ENCODE measurements around the gene CD99L2. TPM values are rescaled to one million over a fixed set of nuclear protein-coding genes. Genes with fewer than 3 reads are reported as not detected.

CD99L2 gene
- total RNA-seq, 1 experiment from 2014 or later, result 9.4 TPM

GRCh38 chrX:150847088-150847487, 51.4 kb downstream of the CD99L2 start (continued):
- TF ChIP-seq E2F5 (CRISPR knock-in tag; IDR thresholded peaks at IDR 0.05), result no peak
- TF ChIP-seq ZNF232 (CRISPR knock-in tag; IDR thresholded peaks at IDR 0.05), result no peak
- no peak for TF ChIP-seq NR2C2 (CRISPR knock-in tag; IDR thresholded peaks at IDR 0.05)

GRCh38 chrX:150846130-150846529, 52.3 kb downstream of the CD99L2 start:
- ATAC-seq, result no peak

GRCh38 chrX:150845091-150845490, 53.4 kb downstream of the CD99L2 start:
- no peaks in the 10 kb centered on the region for H3K9me3 Mint-ChIP-seq
- TF ChIP-seq SMAD3 (CRISPR knock-in tag; IDR thresholded peaks at IDR 0.05; ENCODE audit: borderline replicate concordance), result no peak
- no peak for TF ChIP-seq TP53 (CRISPR knock-in tag; IDR thresholded peaks at IDR 0.05)
- no peak for TF ChIP-seq TCF7 (CRISPR knock-in tag; IDR thresholded peaks at IDR 0.05; ENCODE audit: low read depth)
- TF ChIP-seq ETV6 (CRISPR knock-in tag; IDR thresholded peaks at IDR 0.05), result no peak
- no peak for TF ChIP-seq KAT7 (CRISPR knock-in tag; IDR thresholded peaks at IDR 0.05; ENCODE audit: borderline replicate concordance)
- TF ChIP-seq USF1 (CRISPR knock-in tag; IDR thresholded peaks at IDR 0.05), result no peak
- TF ChIP-seq NFYB (CRISPR knock-in tag; conservative IDR thresholded peaks at IDR 0.05; ENCODE audit: low read depth), result no peak
- TF ChIP-seq NFATC4 (CRISPR knock-in tag; IDR thresholded peaks at IDR 0.05), result no peak
- no peak for TF ChIP-seq ZNF512 (CRISPR knock-in tag; IDR thresholded peaks at IDR 0.05; ENCODE audit: borderline replicate concordance)
- no peak for TF ChIP-seq USF2 (CRISPR knock-in tag; IDR thresholded peaks at IDR 0.05)
- TF ChIP-seq ESRRA (CRISPR knock-in tag; IDR thresholded peaks at IDR 0.05; ENCODE audit: borderline replicate concordance), result no peak
- no peak for TF ChIP-seq PREB (CRISPR knock-in tag; IDR thresholded peaks at IDR 0.05; ENCODE audit: borderline replicate concordance)
- no peak for TF ChIP-seq FOXP1 (CRISPR knock-in tag; IDR thresholded peaks at IDR 0.05; ENCODE audit: borderline replicate concordance)

More at GRCh38 chrX:150846130-150846529, 52.3 kb downstream of the CD99L2 start:
- peaks cover 29% of the 10 kb centered on the region for H3K4me1 Mint-ChIP-seq
- no peak overlapping the region for H3K27ac Mint-ChIP-seq
- no peak overlapping the region for H3K4me3 Mint-ChIP-seq
- CTCF ChIA-PET, result no interaction called here
- TF ChIP-seq USF2 (CRISPR knock-in tag; IDR thresholded peaks at IDR 0.05) (no peak), EMX1 (CRISPR knock-in tag; IDR thresholded peaks at IDR 0.05) (no peak), ZNF425 (CRISPR knock-in tag; conservative IDR thresholded peaks at IDR 0.05) (no peak), NR1H2 (CRISPR knock-in tag; IDR thresholded peaks at IDR 0.05) (no peak), PRRX2 (CRISPR knock-in tag; IDR thresholded peaks at IDR 0.05) (no peak), MAX (CRISPR knock-in tag; IDR thresholded peaks at IDR 0.05) (no peak), NFE2L1 (CRISPR knock-in tag; IDR thresholded peaks at IDR 0.05) (no peak)
- no peaks in the 10 kb centered on the region for H3K36me3 Mint-ChIP-seq
- POLR2A ChIA-PET, result no interaction called here
- H3K9me3 Mint-ChIP-seq, result no peaks in the 10 kb centered on the region
- DNase-seq (ENCODE audit: low spot score), result no peak
- no peaks in the 10 kb centered on the region for H3K27me3 Mint-ChIP-seq (ENCODE audit: low read depth)

More at GRCh38 chrX:150845091-150845490, 53.4 kb downstream of the CD99L2 start:
- ChIA-PET POLR2A (no interaction called here), CTCF (no interaction called here)
- Mint-ChIP-seq H3K36me3 (no peaks in the 10 kb centered on the region), H3K27me3 (ENCODE audit: low read depth) (no peaks in the 10 kb centered on the region), H3K27ac (no peak overlapping the region), H3K4me1 (peaks cover 29% of the 10 kb centered on the region), H3K4me3 (no peak overlapping the region)
- ATAC-seq (no peak), DNase-seq (ENCODE audit: low spot score) (no peak)
